GM23338 (cell line): ENCODE data around the gene COA1. TPM values are rescaled to one million over a fixed set of nuclear protein-coding genes. Genes with fewer than 3 reads are reported as not detected.

ENCODE experiments used
- ATAC-seq: fragments of 200-7000 bp; cut with Tn5 transposase; 3 replicates; pipeline ENCODE4 v1.9.1; 2020
- DNase-seq: peaks from one replicate; pipeline ENCODE4 v3.0.0-alpha.2; 2015; ENCODE audit warnings: low spot score
- H2AFZ ChIP-seq: fragments of 200-600 bp; sonication (generic); 2 replicates; pipeline ENCODE4 v1.8.0; 2016; ENCODE audit warnings: antibody characterized with exemption, mild to moderate bottlenecking, moderate library complexity
- H3F3A ChIP-seq: fragments of 200-600 bp; sonication (generic); replicated peaks from 2 replicates; pipeline ENCODE4 v1.8.0; 2017; ENCODE audit warnings: antibody characterized with exemption, mixed run types, low read depth
- H3K27ac ChIP-seq: fragments of 200-600 bp; sonication (generic); 2 replicates; pipeline ENCODE4 v1.6.1; 2016; ENCODE audit warnings: low read depth
- H3K27me3 ChIP-seq: fragments of 200-600 bp; sonication (generic); 2 replicates; pipeline ENCODE4 v1.8.0; 2016; ENCODE audit warnings: mild to moderate bottlenecking, mixed run types, moderate library complexity; ENCODE audit not compliant: insufficient read depth
- H3K36me3 ChIP-seq: fragments of 200-600 bp; sonication (generic); 2 replicates; pipeline ENCODE4 v1.8.0; 2016; ENCODE audit warnings: mild to moderate bottlenecking; ENCODE audit not compliant: insufficient read depth
- H3K4me1 ChIP-seq: fragments of 200-600 bp; sonication (generic); 2 replicates; pipeline ENCODE4 v1.8.0; 2016; ENCODE audit warnings: mild to moderate bottlenecking, moderate library complexity; ENCODE audit not compliant: insufficient read depth
- H3K4me2 ChIP-seq: fragments of 200-600 bp; sonication (generic); 2 replicates; pipeline ENCODE4 v1.7.1; 2017; ENCODE audit warnings: mixed run types
- H3K4me3 ChIP-seq: fragments of 200-600 bp; sonication (generic); 2 replicates; pipeline ENCODE4 v1.6.1; 2016; ENCODE audit warnings: mixed run types
- H3K79me2 ChIP-seq: fragments of 200-600 bp; sonication (generic); replicated peaks from 2 replicates; pipeline ENCODE4 v1.8.0; 2017; ENCODE audit warnings: mild to moderate bottlenecking; ENCODE audit not compliant: insufficient read depth
- H3K9me2 ChIP-seq: fragments of 200-600 bp; sonication (generic); 2 replicates; pipeline ENCODE4 v1.8.0; 2017; ENCODE audit not compliant: insufficient read depth
- H4K20me1 ChIP-seq: fragments of 200-600 bp; sonication (generic); replicated peaks from 2 replicates; pipeline ENCODE4 v1.8.0; 2017; ENCODE audit warnings: mild to moderate bottlenecking; ENCODE audit not compliant: insufficient read depth
- H3K27ac Mint-ChIP-seq: 2 replicates; pipeline ENCODE4 v1.8.0; 2020; ENCODE audit warnings: inconsistent platforms, mild to moderate bottlenecking, moderate library complexity, mixed read lengths
- H3K27me3 Mint-ChIP-seq: 3 replicates; pipeline ENCODE4 v1.8.0; 2022; ENCODE audit warnings: low read depth, mild to moderate bottlenecking, moderate library complexity, mixed read lengths, inconsistent platforms; ENCODE audit not compliant: insufficient read depth, poor library complexity
- H3K36me3 Mint-ChIP-seq: 3 replicates; pipeline ENCODE4 v1.8.0; 2021; ENCODE audit warnings: low read depth, mild to moderate bottlenecking, inconsistent platforms, moderate library complexity, mixed read lengths
- H3K4me1 Mint-ChIP-seq: 3 replicates; pipeline ENCODE4 v1.8.0; 2020; ENCODE audit warnings: mild to moderate bottlenecking, inconsistent platforms, mixed read lengths
- H3K4me3 Mint-ChIP-seq: 3 replicates; pipeline ENCODE4 v1.8.0; 2021; ENCODE audit warnings: moderate library complexity, mild to moderate bottlenecking, inconsistent platforms, mixed read lengths
- H3K9me3 Mint-ChIP-seq: 3 replicates; pipeline ENCODE4 v1.8.0; 2020; ENCODE audit warnings: moderate library complexity, mild to moderate bottlenecking, inconsistent platforms, mixed read lengths
- CREB1 ChIP-seq: fragments of 250-450 bp; sonication (Bioruptor Pico); IDR thresholded peaks from 2 replicates; pipeline ENCODE4 v1.5.0; 2020; ENCODE audit warnings: low read depth, mild to moderate bottlenecking, moderate library complexity
- CTCF ChIP-seq, 2 experiments: fragments of 200-600 bp in 1 of 2; sonication (generic) in 1 of 2; conservative IDR thresholded peaks; 2 replicates each; pipeline versions ENCODE4 v1.5.1 to v1.6.1; 2016 to 2017; ENCODE audit warnings: antibody characterized with exemption in 2 of 2, low read depth in 2 of 2, mild to moderate bottlenecking in 2 of 2, moderate library complexity in 1 of 2
- EZH2 ChIP-seq: fragments of 200-600 bp; sonication (generic); IDR thresholded peaks from one replicate; pipeline ENCODE4 v1.8.0; 2017; ENCODE audit warnings: antibody characterized with exemption, mild to moderate bottlenecking, low read depth; ENCODE audit not compliant: unreplicated experiment
- EZH2phosphoT487 ChIP-seq: fragments of 200-600 bp; sonication (generic); IDR thresholded peaks from one replicate; pipeline ENCODE4 v1.8.1; 2018; ENCODE audit warnings: antibody characterized with exemption; ENCODE audit not compliant: unreplicated experiment
- POLR2AphosphoS5 ChIP-seq: IDR thresholded peaks from 2 replicates; pipeline ENCODE4 v1.6.1; 2016; ENCODE audit warnings: antibody characterized with exemption, low read depth
- REST ChIP-seq: IDR thresholded peaks from one replicate; pipeline ENCODE4 v1.6.1; 2018; ENCODE audit warnings: antibody characterized with exemption; ENCODE audit not compliant: unreplicated experiment
- ZNF331 ChIP-seq: fragments of 250-450 bp; sonication (Bioruptor Pico); IDR thresholded peaks from 2 replicates; pipeline ENCODE4 v1.5.0; 2020; ENCODE audit warnings: low read depth, mild to moderate bottlenecking, moderate library complexity
- polyA plus RNA-seq: library from polyadenylated mRNA; unstranded; fragments of >200 nt; fragmentation: Nextera tagmentation; extraction: Ambion mirVana; gene quantifications from 2 replicates; pipeline ENCODE4 v1.2.1, GENCODE V29; 2016
- total RNA-seq: library from RNA; depleted of rRNA; stranded (reverse); fragments of >200 nt; shearing (Covaris generic); gene quantifications from 2 replicates; pipeline ENCODE4 v1.2.3, GENCODE V29; 2014

Gene COA1
- total and polyA plus RNA-seq, 2 experiments from 2014 or later = 156 to 158 TPM

- Mint-ChIP-seq H3K9me3 (no peaks in the 10 kb centered on the region), H3K4me1 (peaks cover 4% of the 10 kb centered on the region), H3K4me3 (no peak overlapping the region), H3K27me3 (peaks cover 5% of the 10 kb centered on the region), H3K27ac (no peak overlapping the region), H3K36me3 (peaks cover 9% of the 10 kb centered on the region; the same call in 2 of the 3 replicates)
- TF ChIP-seq EZH2phosphoT487 = no peak
- TF ChIP-seq CREB1 (CRISPR knock-in tag) = no peak
- TF ChIP-seq REST = no peak
- no peak for TF ChIP-seq POLR2AphosphoS5
- no peak for TF ChIP-seq EZH2
- H4K20me1 ChIP-seq = no peaks in the 10 kb centered on the region; the same call in 1 of the 2 replicates
- H3K27me3 ChIP-seq = no peaks in the 10 kb centered on the region
- no peak overlapping the region for H3K27ac ChIP-seq
- ATAC-seq (peak; percentile 66), DNase-seq (no peak)
- no peaks in the 10 kb centered on the region for H3K9me2 ChIP-seq
- H3F3A ChIP-seq = no peaks in the 10 kb centered on the region
- H2AFZ ChIP-seq = no peak overlapping the region
- no peaks in the 10 kb centered on the region; the same call in 1 of the 2 replicates for H3K36me3 ChIP-seq
- H3K4me3 ChIP-seq = no peak overlapping the region
- no peak overlapping the region for H3K4me2 ChIP-seq
- H3K4me1 ChIP-seq = peaks cover 7% of the 10 kb centered on the region; the same call in 1 of the 2 replicates
- H3K79me2 ChIP-seq = no peaks in the 10 kb centered on the region
Observed at GRCh38 chr7:43618073-43618472, 111.2 kb downstream of the COA1 start.

- Mint-ChIP-seq H3K4me1 (peaks cover 2% of the 10 kb centered on the region), H3K9me3 (no peaks in the 10 kb centered on the region), H3K36me3 (peaks cover 8% of the 10 kb centered on the region; the same call in 1 of the 3 replicates), H3K27me3 (peaks cover 5% of the 10 kb centered on the region), H3K27ac (no peak overlapping the region), H3K4me3 (no peak overlapping the region)
- Histone ChIP-seq H3F3A (no peaks in the 10 kb centered on the region), H3K4me3 (no peak overlapping the region), H3K36me3 (no peaks in the 10 kb centered on the region; the same call in 1 of the 2 replicates), H3K27me3 (no peaks in the 10 kb centered on the region), H4K20me1 (no peaks in the 10 kb centered on the region; the same call in 1 of the 2 replicates), H3K27ac (no peak overlapping the region), H3K4me1 (peaks cover 1% of the 10 kb centered on the region; the same call in 1 of the 2 replicates), H3K9me2 (no peaks in the 10 kb centered on the region), H2AFZ (no peak overlapping the region), H3K79me2 (no peaks in the 10 kb centered on the region), H3K4me2 (no peak overlapping the region)
- no peak for DNase-seq
- TF ChIP-seq CREB1 (CRISPR knock-in tag) = no peak
- TF ChIP-seq EZH2phosphoT487 = no peak
- TF ChIP-seq EZH2 = no peak
- no peak for TF ChIP-seq CTCF (conservative IDR thresholded peaks at IDR 0.05; ENCODE audit: low read depth in 2 of 2)
- no peak for TF ChIP-seq ZNF331 (CRISPR knock-in tag)
- ATAC-seq = no peak
Observed at GRCh38 chr7:43616977-43617376, 112.3 kb downstream of the COA1 start.
